Nucleus accumbens (tissue), 56 donors: ENCODE data around the gene MCF2.
"Not testable (repeated sequence)": the region's sequence is repeated elsewhere in the genome, so short reads cannot be mapped to it uniquely, and the experiment has no call there.

Experiments
- DNase-seq, 56 donors: peaks; one replicate each; lab custom pipeline; 2025; lab: John Stamatoyannopoulos, UW

The MCF2 gene, protein sequence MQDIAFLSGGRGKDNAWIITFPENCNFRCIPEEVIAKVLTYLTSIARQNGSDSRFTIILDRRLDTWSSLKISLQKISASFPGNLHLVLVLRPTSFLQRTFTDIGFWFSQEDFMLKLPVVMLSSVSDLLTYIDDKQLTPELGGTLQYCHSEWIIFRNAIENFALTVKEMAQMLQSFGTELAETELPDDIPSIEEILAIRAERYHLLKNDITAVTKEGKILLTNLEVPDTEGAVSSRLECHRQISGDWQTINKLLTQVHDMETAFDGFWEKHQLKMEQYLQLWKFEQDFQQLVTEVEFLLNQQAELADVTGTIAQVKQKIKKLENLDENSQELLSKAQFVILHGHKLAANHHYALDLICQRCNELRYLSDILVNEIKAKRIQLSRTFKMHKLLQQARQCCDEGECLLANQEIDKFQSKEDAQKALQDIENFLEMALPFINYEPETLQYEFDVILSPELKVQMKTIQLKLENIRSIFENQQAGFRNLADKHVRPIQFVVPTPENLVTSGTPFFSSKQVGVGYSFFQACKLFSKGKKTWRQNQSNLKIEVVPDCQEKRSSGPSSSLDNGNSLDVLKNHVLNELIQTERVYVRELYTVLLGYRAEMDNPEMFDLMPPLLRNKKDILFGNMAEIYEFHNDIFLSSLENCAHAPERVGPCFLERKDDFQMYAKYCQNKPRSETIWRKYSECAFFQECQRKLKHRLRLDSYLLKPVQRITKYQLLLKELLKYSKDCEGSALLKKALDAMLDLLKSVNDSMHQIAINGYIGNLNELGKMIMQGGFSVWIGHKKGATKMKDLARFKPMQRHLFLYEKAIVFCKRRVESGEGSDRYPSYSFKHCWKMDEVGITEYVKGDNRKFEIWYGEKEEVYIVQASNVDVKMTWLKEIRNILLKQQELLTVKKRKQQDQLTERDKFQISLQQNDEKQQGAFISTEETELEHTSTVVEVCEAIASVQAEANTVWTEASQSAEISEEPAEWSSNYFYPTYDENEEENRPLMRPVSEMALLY

GRCh38 chrX:139708067-139708466, at the start of gene MCF2:
Gene MCF2, minus strand, starts transcription at chrX:139708167. Its CDS starts 56,423 bp downstream, at chrX:139651744.
- DNase-seq = no peak

GRCh38 chrX:139751053-139751452, 43.1 kb upstream of the MCF2 start:
- DNase-seq = no peak

DNA sequence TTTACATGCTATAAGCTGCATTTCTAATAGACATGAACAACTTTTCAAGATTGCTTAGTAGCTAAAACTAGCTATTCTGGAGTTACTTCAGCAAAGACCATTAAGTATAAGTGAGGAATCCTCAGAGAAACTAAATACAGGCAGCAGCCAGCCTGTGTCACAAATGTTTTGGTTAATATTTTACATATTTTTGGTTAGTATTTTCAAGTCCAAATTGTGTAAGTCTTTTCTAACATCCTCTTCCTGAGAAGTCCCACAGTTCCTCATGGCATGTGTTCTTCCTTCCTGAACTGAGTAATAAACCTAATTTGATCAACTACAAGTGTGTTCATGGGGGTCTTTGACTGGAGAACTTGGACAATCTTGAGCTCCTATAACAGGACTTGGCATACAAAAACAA, 42.4 kb upstream of the MCF2 start:
- no peak for DNase-seq

GRCh38 chrX:139739138-139739537, 31.2 kb upstream of the MCF2 start:
- DNase-seq = no peak

- no peak for DNase-seq
These were observed 30.6 kb upstream of the MCF2 start for GRCh38 chrX:139738581-139738980.

DNA sequence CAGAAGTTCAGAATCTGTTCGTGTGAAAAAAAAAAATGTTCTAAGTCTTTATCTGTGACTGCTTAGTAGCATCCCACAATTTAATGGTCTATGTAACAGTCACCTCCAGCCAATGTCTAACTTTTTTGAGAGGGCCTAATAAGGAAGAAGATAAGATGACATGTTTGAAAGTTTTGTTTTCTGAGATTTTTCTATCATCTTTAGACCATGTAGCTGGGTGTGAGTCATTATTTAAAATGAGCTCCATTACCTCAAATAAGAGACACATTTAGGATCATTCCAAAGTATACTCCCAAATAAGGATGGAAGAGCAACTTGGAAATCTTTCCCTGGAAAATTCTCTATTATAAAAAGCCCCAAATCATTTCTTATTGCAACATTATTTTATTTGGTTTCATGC, 28.2 kb upstream of the MCF2 start:
- no peak for DNase-seq

- DNase-seq = no peak
These were observed 27.0 kb upstream of the MCF2 start for GRCh38 chrX:139734996-139735395.

GRCh38 chrX:139725720-139726119, 17.8 kb upstream of the MCF2 start:
- DNase-seq = no peak

- DNase-seq = no peak
These were observed 16.7 kb upstream of the MCF2 start for GRCh38 chrX:139724626-139725025.

- DNase-seq = no peak
These were observed 13.0 kb upstream of the MCF2 start for GRCh38 chrX:139720979-139721378.

DNA sequence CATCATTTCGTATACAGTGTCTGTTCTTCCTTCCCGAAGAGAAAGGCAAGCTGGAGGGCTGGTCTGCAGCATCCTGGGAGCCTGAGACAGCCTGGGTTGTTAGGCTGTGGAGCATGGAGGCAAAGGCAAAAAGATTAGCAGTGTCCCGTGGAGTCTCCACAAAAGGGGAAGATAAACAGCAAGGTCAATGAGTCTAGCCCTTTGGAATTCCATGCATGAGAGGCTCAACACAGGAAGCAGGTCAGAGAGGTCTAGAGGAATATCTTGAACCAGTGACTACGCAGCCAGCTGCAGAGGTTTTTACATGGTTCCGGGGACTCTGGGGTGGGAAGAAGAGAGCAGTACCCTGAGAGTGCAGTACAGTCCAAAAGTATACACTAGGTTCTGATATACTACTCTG, 12.2 kb upstream of the MCF2 start:
- no peak for DNase-seq

GRCh38 chrX:139702658-139703057, 5.3 kb downstream of the MCF2 start:
- no peak for DNase-seq

DNA sequence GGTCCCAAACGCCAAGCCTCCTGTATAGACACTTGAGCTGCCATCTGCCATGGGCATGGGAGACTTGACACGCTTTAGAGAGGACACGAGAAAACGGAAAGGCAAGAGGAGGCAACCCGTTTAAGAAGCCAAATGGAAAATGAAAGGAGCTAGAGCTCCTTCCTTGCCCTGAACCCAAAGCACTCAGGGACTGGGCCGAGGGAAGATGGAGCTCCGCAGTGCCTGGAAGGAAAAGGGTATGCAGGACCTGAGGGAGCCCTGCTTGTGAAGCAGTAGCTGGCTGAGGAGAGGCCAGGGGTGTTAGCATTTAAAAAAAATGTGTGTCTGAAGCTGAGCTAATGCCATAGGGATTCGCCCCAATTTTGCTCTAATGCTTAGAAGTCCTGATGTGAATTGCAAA, 15.1 kb downstream of the MCF2 start:
- no peak for DNase-seq

DNA sequence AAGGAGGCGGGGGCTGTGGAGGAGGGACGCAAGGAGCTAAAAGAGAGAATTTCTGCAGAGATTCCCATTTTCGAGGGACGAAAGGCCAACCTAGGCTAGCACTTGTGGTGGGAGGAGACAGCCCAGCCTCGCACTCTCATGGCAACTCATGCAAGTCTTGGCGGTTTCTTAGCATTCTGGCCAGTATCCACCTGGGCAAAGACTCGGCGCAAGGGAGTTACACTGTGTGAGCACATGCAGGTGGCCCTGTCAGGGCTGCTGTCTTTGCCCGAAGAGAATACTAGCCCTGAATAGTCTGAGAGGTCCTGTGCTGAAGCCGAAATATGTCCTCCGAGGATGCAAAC, 15.5 kb downstream of the MCF2 start:
- DNase-seq = no peak

DNA sequence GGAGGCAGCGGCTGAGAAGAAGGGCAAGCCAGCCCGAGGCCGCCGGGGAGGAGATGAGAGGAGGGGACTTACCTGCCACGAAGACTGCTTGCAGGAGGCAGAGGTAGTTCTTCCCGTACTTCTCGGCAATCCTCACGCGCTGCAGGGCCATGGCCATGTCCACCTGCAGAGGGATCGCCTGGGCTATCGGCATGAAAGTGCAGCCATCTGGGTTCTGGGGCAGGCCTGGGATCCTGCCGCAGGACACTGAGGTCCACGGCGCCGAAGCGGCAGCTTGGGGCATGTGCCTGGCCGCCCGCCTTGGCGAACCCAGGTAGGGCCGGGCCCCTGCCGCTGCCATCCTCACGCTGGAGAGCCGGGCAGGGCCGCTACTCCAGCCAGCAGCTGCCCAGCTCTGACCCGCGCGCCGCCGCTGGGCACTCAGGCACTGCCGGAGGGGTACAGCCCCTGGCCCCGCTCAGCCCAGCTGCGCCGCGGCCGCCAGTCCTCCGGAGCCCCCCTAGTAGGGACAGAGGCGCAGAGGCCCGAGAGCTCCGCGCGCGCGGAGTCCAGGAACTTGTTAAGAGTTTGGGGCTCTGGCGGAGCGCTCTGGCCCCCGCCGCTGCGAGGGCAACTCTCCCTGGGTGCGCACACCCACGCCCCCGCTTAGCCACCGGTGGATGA, 16.0 kb downstream of the MCF2 start:
- DNase-seq = peak in 1 of 56 donors; percentile 0

DNA sequence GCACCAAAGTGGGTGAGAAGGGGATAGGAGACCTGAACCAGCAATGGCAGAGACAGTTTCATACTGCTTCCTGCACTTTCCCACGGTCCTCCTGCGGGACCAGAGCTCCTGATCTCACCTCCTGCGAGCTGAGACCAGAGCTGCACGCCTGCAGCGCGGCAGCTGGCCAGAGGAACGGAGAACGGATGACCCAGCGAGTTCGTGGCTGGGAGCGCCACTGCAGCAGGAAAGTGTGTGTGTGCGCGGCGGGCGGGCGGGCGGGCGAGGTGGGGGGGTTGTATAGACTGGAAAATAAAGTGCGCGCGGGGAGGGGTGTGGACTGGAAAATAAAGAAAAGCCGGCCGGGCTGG, 16.5 kb downstream of the MCF2 start:
- DNase-seq = no peak

- not testable (repeated sequence) for DNase-seq
These were observed 22.8 kb downstream of the MCF2 start for GRCh38 chrX:139685175-139685574.

DNA sequence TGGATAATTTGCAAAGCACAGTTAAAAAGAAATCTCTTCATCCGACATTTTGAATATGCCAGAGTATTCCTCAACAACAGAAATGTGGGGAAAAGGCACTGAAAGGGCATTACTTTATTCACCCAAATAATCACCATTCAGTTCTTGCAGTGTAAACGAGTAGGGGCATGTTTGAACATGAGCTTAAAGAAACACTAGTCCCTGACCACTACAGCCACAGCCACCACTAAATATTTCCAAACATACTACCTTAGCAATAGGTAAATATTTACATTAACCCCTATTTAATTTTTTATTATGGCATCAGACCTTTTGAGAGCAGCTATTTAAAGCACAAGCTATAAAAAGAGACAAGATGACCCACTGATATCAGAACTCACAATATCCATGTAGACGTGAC, 27.6 kb downstream of the MCF2 start:
- no peak for DNase-seq

DNA sequence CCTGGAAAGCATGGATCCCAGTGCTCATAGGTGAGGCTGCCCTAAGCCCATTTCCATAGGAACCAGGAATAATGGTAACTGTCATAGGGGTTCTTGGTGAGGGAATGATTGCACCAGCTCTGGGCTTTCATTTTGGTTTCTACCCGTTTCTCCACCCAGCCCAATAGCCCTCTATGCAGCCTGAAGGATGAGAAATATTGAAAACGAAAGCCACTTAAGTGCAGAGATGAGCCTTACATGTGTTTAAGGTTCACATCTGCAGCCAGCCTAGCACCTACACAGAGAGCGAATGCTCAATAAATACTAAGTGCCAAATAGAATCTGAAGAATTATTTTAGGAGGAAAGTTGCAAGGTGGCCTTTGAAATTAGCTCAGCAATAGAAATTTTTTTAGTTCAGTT, 60.4 kb downstream of the MCF2 start:
- DNase-seq = no peak

GRCh38 chrX:139642241-139642927, 65.6 kb downstream of the MCF2 start:
- peak in 16 of 56 donors; percentile 0 to 22 (median 2) for DNase-seq

GRCh38 chrX:139640259-139640658, 67.7 kb downstream of the MCF2 start:
- DNase-seq = no peak
